GM18499 (cell line): ENCODE data around the gene TMEM235.

Experiments
- ATAC-seq: cut with Tn5 transposase; IDR thresholded peaks from one replicate; pipeline ENCODE4 v1.9.1; 2021; ENCODE audit warnings: moderate number of reproducible peaks; ENCODE audit not compliant: insufficient read depth, unreplicated experiment

Gene TMEM235

DNA sequence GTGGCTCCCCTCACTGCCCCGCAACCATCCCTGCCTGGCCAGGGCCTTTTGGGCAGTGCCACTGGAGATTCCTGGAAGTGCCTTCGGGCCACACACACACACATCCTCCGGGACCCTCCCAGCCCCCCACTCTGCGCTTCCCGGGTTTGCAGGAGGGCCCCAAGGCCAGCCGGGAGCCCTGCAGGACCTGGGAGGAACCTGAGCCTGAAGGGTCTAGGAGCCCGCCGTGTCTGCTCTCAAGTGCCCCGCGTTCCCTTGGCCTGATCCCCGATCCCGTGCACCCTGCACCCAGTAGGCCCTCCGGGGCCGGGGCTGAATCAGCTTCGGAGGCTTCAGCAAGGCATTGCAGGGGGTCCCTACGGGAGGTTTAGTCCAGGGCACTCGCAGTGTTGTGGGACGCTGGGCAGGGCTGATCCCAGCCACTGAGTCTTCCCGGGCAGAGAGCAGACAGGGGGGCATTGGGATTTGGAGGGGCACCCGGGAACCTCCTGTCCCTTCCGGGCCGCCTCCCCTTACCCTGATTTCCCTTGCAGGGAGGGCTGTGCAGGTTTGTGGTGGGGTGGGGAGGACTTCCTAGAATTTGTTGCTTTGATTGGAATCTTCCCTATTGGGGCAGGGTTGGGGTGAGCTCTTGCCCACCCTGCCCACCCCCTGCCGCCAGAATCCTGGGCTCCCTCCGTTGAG lies 36.9 kb downstream of the TMEM235 start:
- ATAC-seq = no peak

GRCh38 chr17:78268951-78269905 lies 37.8 kb downstream of the TMEM235 start:
- ATAC-seq = no peak

GRCh38 chr17:78269955-78270381 lies 38.5 kb downstream of the TMEM235 start:
- no peak for ATAC-seq

DNA sequence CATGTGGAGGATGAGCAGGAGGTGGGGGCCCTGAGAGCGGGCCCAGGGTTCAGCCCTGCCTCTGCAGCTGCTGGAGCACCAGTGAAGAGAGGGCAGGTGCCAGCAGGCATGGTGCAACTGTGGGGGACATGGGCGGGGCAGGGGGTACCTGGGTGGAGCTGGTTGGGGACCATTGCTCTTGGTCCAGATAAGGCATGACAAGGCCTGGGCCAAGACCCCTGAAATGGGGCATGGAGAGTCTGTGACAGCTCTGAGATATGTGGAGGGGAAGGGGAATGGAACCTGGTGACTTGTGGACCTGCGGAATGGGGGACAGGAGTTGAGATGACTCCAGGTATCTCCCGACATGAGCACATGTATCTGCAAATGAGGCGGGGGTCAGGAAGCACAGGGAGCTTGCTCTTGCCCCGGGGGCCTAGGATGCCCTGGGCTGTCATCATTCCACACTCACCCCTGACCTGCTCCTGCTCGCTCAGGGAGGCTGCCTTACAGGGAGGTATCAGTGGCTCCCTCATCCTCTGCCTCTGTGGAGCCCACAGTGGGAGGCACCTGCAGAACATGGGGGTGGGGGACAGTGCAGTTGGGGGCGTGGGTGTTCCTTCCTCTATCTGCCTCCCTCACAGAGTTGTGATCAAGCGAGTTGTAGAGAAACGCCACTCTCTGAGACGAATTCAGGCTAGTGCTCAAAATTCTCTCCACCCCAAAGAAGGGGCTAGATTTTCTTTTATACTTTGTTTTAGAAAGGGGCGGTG lies 40.2 kb downstream of the TMEM235 start:
- ATAC-seq = no peak

DNA sequence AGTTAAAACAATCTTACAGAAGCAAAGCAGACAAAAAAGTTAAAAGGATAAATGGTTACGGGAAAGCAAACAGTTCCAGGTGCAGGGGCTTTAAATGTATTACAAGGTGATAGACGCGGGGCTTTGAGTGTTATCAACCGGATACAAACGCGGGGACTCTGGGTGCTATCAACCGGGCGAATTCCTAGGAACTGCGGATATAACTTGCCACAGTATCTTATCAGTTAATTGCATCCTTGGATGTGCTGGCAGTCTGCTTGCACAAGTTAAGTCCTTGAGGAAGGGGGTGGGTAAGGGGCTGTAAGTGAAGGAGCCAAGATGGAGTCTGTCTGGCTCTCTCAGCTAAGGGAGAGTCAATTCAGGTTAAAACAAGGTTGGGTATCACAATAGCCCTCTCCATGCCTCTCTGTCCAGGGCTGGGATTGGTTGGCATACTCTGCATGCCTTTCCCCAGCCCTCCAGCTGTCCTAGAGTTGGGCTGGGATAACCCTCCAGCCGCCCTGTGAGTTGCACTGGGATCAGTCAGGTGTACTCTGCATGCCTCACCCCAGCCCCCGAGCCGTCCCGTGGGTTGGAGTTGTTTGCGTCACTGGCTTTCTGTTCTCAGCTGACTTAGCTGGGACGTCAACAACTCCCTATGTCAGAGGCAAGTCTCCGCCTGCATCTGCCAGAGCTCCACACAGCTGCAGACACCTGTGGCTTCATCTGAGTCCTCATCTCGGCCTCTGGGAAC lies 40.9 kb downstream of the TMEM235 start:
- ATAC-seq = no peak

- ATAC-seq = no peak
Observed at GRCh38 chr17:78272914-78273258, 41.5 kb downstream of the TMEM235 start.

DNA sequence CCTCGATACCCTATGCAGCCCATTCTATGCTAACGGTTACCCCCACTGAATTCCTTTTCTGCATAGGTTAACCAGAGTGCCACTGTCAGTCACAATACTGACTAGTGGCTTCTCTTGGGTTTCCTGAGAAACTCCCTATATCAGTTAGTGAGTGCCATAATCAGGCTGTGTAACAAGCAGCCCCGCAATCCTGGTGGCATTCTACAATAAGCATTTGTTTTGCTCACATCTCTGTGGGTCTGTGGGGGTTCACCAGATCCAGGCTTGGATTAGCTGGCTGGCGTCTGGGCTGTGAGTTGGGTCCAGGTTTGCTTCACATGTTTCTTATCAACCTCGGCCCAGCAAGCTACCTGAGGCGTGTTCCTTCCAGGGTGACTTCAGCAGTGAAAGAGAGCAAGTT lies 42.4 kb downstream of the TMEM235 start:
- ATAC-seq = no peak

DNA sequence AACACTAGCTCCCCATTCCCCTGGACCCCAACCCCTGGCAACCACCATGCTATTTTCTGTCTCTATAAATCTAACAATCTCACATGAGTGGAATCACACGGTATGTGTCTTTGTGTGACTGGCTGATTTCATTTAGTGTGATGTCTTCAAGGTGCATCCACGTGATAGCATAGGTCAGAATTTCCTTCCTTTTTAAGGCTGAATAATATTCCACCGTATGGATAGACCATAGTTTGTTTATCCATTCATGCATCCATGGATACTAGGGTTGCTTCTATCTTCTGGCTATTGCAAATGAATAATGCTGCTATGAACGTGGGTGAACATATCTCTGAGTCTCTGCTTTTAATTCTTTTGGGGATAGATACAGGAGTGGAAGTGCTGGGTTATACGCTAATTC lies 43.9 kb downstream of the TMEM235 start:
- ATAC-seq = no peak

DNA sequence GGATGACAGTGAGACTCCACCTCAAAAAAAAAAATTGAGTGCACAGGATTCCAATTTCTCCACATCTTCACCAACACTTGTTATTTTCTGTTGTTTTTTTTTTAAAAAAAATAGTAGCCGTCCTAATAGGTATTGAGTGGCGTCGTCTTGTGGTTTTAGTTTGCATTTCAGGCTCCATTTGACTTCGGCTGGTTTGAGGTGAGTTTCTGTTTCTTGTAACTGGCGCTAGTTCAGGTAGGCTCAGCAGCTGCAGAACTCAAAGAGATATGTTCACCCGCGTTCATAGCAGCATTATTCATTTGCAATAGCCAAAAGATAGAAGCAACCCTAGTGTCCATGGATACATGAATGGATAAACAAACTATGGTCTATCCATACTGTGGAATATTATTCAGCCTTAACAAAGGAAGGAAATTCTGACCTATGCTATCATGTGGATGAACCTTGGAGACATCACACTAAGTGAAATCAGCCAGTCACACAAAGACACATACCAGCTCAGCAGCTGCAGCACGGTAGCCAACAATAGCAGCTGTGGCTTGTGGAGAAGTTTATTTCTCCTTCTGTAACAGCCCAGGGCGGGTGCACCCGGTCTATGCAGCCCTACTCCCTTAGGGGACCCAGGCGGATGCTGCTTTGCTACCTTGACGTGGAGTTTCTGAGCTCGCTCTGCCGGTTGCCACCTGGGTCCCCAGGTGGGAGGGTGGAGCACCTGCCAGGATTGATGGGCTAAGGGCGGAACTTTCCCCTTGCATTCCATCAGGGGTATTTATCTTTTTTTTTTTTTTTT lies 44.9 kb downstream of the TMEM235 start:
- ATAC-seq = no peak

DNA sequence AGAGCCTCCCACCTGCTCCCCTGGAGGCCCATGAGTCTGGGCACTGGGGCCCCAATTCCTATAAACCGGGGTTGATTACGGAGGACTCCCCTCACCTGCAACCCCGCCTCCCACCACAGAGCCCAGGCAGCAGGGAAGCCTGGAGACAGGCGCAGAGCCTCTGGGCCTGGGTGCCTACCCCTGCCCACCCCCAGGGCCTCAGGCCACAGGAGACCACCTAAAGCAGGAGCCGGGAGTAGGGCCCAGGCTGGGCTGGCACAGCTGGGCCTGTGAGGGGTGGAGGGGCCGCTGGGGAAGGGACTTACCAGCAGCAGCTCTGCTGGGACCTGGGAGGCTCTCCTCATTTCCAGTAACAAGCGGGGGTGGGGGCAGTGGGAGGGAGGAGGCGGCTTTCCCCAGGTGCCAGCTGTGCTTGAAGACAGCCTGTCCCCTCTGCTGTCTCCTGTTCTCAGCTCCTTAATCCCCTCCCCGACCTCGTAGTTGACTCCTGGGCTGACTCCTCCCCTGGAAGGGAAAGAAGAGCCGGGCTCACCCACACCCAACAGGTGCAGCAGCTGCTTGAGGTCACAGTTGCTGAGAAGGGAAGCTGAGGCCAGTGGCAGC lies 46.8 kb downstream of the TMEM235 start:
- no peak for ATAC-seq

DNA sequence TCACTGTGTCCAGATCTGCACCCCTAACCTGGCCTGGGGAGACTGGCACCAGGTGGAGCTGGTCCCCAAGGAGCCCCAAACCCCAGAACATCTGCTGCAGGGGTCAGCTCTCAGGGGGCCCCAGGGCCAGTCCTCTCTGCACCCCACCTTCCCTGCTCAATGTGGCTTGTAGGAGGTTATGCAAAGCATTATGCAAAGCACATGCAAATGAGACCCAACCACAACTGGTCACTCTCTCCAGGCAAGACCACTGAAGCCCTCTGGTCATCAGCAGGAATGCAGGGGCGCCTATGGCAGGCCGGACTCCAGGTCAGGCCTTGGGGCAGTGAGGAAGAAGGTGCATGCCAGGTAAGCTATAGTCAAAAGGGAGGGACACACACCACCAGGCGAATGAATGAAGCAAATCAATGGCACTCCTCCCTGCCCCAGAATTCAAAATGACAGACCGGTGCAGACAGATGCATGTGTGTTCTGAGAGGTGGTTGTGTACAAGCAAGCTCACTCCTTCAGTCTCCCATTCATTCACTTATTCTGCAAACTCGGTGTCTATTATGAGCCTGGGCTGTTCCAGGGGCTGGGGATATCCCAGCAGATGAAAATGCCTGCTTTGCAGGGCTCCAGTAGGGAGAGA lies 48.0 kb downstream of the TMEM235 start:
- no peak for ATAC-seq

DNA sequence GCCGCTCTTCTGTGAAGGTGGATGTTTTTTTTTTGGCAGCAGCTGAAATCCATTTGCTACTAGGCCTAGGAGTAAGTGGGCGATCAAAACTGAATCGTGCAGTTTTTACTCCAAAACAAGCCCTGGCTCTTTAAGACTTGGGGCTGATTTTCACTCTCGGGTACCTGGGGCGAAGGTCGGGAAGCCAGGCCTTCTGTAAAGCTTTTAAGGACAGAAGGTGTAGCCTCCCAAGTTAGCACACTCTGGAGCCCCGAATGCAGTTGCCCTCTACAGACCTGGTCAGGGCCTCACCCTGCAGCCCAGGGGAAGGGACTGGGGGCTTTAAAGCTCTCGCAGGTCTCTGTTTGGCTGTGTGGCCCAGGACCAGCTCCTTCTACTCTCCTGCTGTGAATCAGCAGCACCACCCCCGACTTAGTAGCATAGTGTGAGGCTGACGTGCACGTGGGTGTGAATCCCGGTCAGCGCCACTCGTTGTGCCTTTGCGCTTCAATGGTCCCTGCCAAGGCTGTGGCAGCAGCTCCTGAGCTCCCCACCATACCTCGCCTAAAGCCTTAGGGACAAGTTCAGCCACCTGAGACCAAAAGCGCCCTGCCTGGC lies 49.9 kb downstream of the TMEM235 start:
- ATAC-seq = no peak

DNA sequence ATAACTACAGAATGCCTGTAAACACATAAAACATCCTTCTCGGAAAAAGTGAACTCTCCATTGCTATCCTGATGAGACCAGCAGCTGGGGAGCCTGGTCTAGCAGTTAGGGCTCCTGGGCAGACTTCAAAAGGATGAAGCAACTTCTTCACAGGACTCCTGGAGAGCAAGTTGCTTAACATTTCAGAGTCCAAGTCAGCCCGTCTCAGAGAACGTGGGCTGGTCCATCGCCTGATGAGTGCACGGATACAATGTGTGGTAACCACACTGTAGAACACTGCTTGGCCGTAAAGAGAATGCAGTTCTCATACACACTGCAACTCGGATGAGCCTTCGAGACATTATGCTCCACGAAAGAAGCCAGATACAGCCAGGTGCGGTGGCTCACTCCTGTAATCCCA lies 52.7 kb downstream of the TMEM235 start:
- ATAC-seq = no peak

- no peak for ATAC-seq
Observed at GRCh38 chr17:78289004-78289403, 57.6 kb downstream of the TMEM235 start.

GRCh38 chr17:78289802-78290363 lies 58.5 kb downstream of the TMEM235 start:
- no peak for ATAC-seq
